Activated CD8-positive, alpha-beta T cell treated with anti-CD3 and anti-CD28 coated beads, Interleukin-2, amount 10 ng/mL, durations not matched to agents 7 days and 5 days (primary cell): ENCODE measurements around the gene CEP68. TPM values are rescaled to one million over a fixed set of nuclear protein-coding genes. Genes with fewer than 3 reads are reported as not detected.

ENCODE experiments used
- ATAC-seq: fragments of 150-1000 bp; cut with Tn5 transposase; one replicate; pipeline ENCODE4 v1.10.0; 2021; ENCODE audit warnings: moderate library complexity
- CTCF ChIA-PET: fragments of 350-600 bp; sonication (Branson Sonifier 250); formaldehyde crosslinking; loops from one replicate; lab custom pipeline; 2021; ENCODE audit warnings: antibody characterized with exemption; lab: Charles Lee
- POLR2A ChIA-PET: fragments of 350-600 bp; sonication (Branson Sonifier 250); formaldehyde crosslinking; loops from one replicate; lab custom pipeline; 2021; ENCODE audit warnings: antibody characterized with exemption; lab: Charles Lee
- DNase-seq: peaks from one replicate; pipeline ENCODE4 v3.0.0-alpha.2; 2020
- H3K27ac Mint-ChIP-seq: one replicate; pipeline ENCODE4 v1.8.0; 2021; ENCODE audit warnings: mild to moderate bottlenecking, mixed read lengths
- H3K27me3 Mint-ChIP-seq: one replicate; pipeline ENCODE4 v1.8.0; 2021; ENCODE audit warnings: low read depth, mixed read lengths
- H3K36me3 Mint-ChIP-seq: one replicate; pipeline ENCODE4 v1.8.0; 2021; ENCODE audit warnings: low read depth, mixed read lengths
- H3K4me1 Mint-ChIP-seq: one replicate; pipeline ENCODE4 v1.8.0; 2021; ENCODE audit warnings: low read depth, mixed read lengths
- H3K4me3 Mint-ChIP-seq: one replicate; pipeline ENCODE4 v1.8.0; 2021; ENCODE audit warnings: mild to moderate bottlenecking, mixed read lengths
- H3K9me3 Mint-ChIP-seq: one replicate; pipeline ENCODE4 v1.8.0; 2022; ENCODE audit warnings: mixed read lengths; ENCODE audit not compliant: insufficient read depth
- total RNA-seq, 2 experiments: library from RNA; stranded (reverse); gene quantifications; one replicate each; pipeline ENCODE4 v1.2.3, GENCODE V29; 2021

The CEP68 gene
- total RNA-seq, 2 experiments from 2014 or later: 8.1 to 9.7 TPM

DNA sequence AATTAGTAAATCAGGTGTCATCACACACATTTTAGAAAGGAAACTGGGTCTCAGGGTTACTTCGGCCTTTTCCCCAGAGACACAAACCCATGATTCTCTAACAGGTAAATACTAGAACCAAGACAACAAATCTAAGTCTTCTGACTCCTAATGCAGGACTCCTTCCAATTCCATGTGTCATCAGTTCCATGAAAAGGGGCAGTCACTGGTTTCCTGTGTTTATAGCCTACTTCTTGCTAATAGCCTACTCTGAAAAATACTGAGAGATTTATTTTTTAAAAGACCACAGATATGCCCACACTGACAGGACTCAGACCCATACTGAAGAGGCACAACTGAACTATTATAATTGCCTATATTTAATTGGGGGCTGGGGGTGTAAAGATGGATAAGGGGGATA is 40.7 kb downstream of the CEP68 start:
- DNase-seq: no peak
- Mint-ChIP-seq H3K27me3 (no peaks in the 10 kb centered on the region), H3K4me3 (no peak overlapping the region), H3K36me3 (peaks cover 55% of the 10 kb centered on the region), H3K4me1 (peaks cover 10% of the 10 kb centered on the region), H3K27ac (no peak overlapping the region), H3K9me3 (no peaks in the 10 kb centered on the region)
- CTCF ChIA-PET: no interaction called here
- POLR2A ChIA-PET: no interaction called here
- no peak for ATAC-seq

DNA sequence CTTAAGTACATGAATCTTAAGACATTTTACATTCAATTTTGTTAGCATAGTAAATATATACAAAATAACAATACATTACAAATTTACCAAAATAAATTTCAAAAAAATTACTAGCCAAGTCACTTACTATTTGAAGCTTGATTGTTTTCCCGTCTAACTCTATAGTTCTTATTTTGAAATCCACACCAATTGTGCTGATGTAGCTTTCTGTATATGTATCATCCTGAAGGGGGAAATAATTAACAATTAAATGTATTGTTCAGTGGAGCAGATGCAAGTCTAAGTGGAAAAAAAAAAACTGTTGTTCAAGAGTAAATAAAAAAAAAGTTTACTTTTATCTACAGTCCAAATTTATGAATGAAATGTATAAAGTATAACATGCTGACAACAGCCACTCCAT is 41.6 kb downstream of the CEP68 start:
- CTCF ChIA-PET: interaction anchor here (1.1 kb wide), 1 partner anchor 33 kb away, joined by 3 read pairs; no protein-coding TSS in a partner anchor

DNA sequence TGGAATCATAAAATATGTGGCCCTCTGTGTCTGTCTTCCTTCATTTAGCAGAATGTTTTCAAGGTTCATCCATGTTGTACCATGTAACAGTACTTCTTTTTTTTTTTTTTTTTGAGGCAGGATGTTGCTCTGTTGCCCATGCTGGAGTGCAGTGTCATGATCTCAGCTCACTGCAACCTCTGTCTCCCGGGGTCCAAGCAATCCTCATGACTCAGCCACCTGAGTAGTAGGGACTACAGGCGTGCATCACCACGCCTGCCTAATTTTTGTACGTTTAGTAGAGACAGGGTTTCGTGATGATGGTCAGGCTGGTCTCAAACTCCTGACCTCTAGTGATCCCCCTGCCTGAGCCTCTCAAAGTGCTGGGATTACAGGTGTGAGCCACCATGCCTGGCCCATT is 42.5 kb downstream of the CEP68 start:
- H3K27me3 Mint-ChIP-seq: no peaks in the 10 kb centered on the region
- peaks cover 10% of the 10 kb centered on the region for H3K4me1 Mint-ChIP-seq
- H3K27ac Mint-ChIP-seq: no peak overlapping the region
- CTCF ChIA-PET: interaction anchor here (1.1 kb wide), 1 partner anchor 34 kb away, joined by 3 read pairs; no protein-coding TSS in a partner anchor
- DNase-seq: no peak
- H3K36me3 Mint-ChIP-seq: peaks cover 53% of the 10 kb centered on the region
- POLR2A ChIA-PET: no interaction called here
- no peak for ATAC-seq
- no peak overlapping the region for H3K4me3 Mint-ChIP-seq
- H3K9me3 Mint-ChIP-seq: no peaks in the 10 kb centered on the region

More for the DNA sequence above, 41.6 kb downstream of the CEP68 start:
- H3K36me3 Mint-ChIP-seq: peaks cover 55% of the 10 kb centered on the region
- H3K4me1 Mint-ChIP-seq: peaks cover 10% of the 10 kb centered on the region
- H3K27ac Mint-ChIP-seq: no peak overlapping the region
- H3K4me3 Mint-ChIP-seq: no peak overlapping the region
- no peaks in the 10 kb centered on the region for H3K27me3 Mint-ChIP-seq
- POLR2A ChIA-PET: no interaction called here
- DNase-seq: no peak
- H3K9me3 Mint-ChIP-seq: no peaks in the 10 kb centered on the region
- ATAC-seq: no peak

DNA sequence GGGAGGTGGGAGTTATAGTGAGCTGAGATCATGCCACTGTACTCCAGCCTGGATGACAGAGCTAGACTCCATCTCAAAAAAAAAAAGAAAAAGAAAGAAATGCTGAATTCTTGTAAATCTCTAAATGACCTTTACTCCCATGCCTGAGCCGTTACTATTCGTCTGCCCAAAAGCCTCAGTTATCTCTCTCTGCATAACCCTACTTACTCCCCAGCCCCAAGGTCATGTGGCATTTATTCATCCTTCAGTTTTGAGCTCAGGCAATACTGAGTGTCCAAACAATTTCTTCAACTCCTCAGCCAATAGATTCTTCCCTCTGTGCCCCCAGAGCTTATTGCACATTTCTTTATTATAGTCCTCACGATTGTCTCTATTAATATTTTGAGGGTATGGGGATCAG is 44.9 kb downstream of the CEP68 start:
- no peak for ATAC-seq
- CTCF ChIA-PET: no interaction called here
- POLR2A ChIA-PET: interaction anchor here (1.3 kb wide), 1 partner anchor 12 kb away, joined by 3 read pairs; no protein-coding TSS in a partner anchor
- peaks cover 53% of the 10 kb centered on the region for H3K36me3 Mint-ChIP-seq
- H3K9me3 Mint-ChIP-seq: no peaks in the 10 kb centered on the region
- no peak for DNase-seq
- H3K27me3 Mint-ChIP-seq: no peaks in the 10 kb centered on the region
- H3K4me1 Mint-ChIP-seq: peaks cover 7% of the 10 kb centered on the region
- no peak overlapping the region for H3K4me3 Mint-ChIP-seq
- H3K27ac Mint-ChIP-seq: no peak overlapping the region

DNA sequence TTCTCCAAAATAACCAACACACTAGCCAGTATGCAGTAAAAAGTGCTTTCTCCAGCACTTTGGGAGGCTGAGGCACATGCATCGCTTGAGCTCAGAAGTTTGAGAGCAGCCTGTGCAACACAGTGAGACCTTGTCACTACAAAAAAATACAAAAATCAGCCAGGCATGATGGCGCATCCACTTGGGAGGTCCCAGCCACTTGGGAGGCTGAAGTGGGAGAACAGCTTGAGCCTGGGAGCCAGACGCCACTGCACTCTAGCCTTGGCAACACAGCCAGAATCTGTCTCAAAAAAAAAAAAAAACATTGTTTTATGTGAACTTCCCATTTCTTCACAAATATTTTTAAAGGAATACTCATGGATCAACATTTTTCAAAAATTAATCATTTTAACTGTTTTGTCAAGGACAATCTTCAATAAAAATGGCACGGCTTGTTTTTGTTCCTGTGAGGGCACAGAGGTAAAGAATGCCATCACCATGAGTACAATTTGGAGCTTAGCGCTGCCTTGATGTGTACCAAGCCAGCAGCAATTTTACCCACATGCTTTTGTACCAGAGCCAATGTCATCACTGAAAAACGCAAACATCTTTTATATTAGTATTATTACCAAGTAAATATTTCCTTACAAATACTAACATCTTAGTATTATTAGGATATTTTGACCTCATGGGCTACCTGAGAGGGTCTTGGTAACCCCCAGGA is 46.9 kb downstream of the CEP68 start:
- Mint-ChIP-seq H3K27me3 (no peaks in the 10 kb centered on the region), H3K4me1 (peaks cover 4% of the 10 kb centered on the region), H3K27ac (no peak overlapping the region), H3K4me3 (no peak overlapping the region), H3K9me3 (no peaks in the 10 kb centered on the region), H3K36me3 (peaks cover 45% of the 10 kb centered on the region)
- no peak for ATAC-seq
- ChIA-PET POLR2A (interaction anchor here (0.5 kb wide), 1 partner anchor 602 kb away, joined by 3 read pairs; no protein-coding TSS in a partner anchor), CTCF (no interaction called here)
- no peak for DNase-seq

DNA sequence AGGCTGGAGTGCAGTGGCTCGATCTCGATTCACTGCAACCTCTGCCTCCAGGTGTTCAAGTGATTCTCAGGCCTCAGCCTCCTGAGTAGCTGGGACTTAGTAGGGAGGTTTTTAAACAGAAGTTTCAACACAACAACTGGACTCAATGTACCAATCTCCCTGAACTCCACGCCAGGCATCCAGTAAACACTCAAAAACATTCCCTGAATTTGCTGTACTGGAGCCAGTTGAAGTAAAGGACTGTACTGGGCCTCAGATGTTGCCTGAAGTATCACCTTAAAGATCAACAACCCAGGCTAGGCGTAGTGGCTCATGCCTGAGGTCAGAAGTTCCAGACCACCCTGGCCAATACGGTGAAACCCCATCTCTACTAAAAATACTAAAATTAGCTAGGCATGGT is 51.3 kb downstream of the CEP68 start:
- POLR2A ChIA-PET: no interaction called here
- Mint-ChIP-seq H3K4me3 (no peak overlapping the region), H3K36me3 (peaks cover 37% of the 10 kb centered on the region), H3K27me3 (no peaks in the 10 kb centered on the region), H3K9me3 (no peaks in the 10 kb centered on the region), H3K4me1 (peaks cover 2% of the 10 kb centered on the region), H3K27ac (no peak overlapping the region)
- DNase-seq (no peak), ATAC-seq (no peak)
- CTCF ChIA-PET: no interaction called here

DNA sequence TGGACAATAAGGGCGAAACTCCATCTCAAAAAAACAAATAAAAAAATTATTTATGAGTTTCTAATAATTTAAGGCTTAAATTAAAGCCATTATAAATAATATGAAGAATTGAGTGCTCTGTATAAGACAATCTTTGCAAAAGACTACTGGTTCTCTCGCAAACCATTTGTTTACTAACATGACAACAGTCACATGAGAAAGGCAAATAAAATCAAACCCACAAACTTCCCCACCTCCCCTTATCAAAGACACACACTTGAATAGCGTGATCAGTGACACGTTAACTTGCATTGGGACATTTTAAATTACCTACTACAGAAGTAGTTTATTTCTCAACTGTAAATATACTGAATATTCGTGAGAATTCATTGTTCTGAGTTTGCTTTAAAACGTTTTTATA is 52.6 kb downstream of the CEP68 start:
- no peak overlapping the region for H3K27ac Mint-ChIP-seq
- ChIA-PET CTCF (no interaction called here), POLR2A (no interaction called here)
- no peaks in the 10 kb centered on the region for H3K27me3 Mint-ChIP-seq
- peaks cover 4% of the 10 kb centered on the region for H3K4me1 Mint-ChIP-seq
- H3K9me3 Mint-ChIP-seq: no peaks in the 10 kb centered on the region
- DNase-seq (no peak), ATAC-seq (no peak)
- H3K4me3 Mint-ChIP-seq: no peak overlapping the region
- peaks cover 33% of the 10 kb centered on the region for H3K36me3 Mint-ChIP-seq

DNA sequence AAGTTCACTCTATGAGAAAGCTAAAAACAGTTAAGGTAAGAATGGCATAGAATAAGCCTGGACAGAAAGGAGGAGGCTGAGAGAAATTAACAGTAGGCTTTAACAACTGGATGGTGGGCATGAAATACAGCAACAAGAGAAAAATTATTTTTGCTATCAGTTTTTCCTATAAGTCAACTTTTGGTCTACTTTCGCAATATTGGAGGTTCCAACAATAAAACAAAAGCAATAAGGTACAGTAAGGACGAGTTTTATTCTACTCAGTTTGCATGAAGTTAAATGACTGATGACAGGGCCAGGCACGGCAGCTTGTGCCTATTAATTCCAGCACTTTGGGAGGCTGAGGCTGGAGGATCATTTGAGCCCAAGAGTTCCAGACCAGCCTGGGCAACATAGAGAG is 56.4 kb downstream of the CEP68 start:
- Mint-ChIP-seq H3K9me3 (no peaks in the 10 kb centered on the region), H3K27ac (no peak overlapping the region), H3K36me3 (peaks cover 28% of the 10 kb centered on the region), H3K4me1 (peaks cover 17% of the 10 kb centered on the region), H3K27me3 (no peaks in the 10 kb centered on the region), H3K4me3 (no peak overlapping the region)
- CTCF ChIA-PET: no interaction called here
- POLR2A ChIA-PET: no interaction called here
- DNase-seq: no peak
- ATAC-seq: no peak

DNA sequence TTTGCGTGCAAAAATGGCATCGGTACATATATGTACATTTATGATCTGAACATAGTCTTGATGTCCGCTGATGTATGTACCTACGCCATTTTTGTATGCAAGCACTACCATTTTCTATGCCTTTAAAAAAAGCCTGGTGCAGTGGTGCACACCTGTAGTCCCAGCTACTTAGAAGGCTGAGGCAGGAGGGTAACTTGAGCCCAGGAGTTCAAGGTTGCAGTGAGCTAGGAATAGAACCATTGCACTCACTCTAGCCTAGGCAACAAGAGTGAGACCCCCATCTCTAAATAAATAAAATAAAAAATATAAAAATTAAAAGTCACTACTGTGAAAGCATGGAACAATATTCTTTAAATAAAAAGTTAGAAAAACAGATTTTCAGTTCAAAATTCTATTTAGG is 57.0 kb downstream of the CEP68 start:
- peaks cover 19% of the 10 kb centered on the region for H3K4me1 Mint-ChIP-seq
- no peaks in the 10 kb centered on the region for H3K9me3 Mint-ChIP-seq
- ATAC-seq (no peak), DNase-seq (no peak)
- no peaks in the 10 kb centered on the region for H3K27me3 Mint-ChIP-seq
- no peak overlapping the region for H3K4me3 Mint-ChIP-seq
- ChIA-PET CTCF (no interaction called here), POLR2A (interaction anchor here (0.6 kb wide), 1 partner anchor 146 kb away, joined by 4 read pairs; no protein-coding TSS in a partner anchor)
- H3K36me3 Mint-ChIP-seq: peaks cover 28% of the 10 kb centered on the region
- no peak overlapping the region for H3K27ac Mint-ChIP-seq

DNA sequence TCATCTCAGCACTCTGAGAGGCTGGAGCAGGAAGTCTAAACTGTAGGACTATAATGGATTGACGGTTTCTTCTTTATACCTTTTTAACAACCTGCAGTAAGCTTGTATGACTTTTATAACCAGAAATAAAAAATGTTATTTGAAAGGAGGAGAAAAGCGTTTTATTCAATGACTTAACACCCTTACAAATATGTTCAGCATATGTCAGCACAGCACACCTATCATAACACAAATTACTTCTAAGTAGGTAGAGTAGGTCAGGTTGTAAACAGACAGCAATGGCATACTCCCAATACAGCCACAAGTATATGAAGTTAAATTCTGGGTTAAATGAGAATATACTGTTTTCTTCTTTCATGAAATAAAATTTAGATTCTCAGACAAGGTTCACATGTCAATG is 57.6 kb downstream of the CEP68 start:
- H3K36me3 Mint-ChIP-seq: peaks cover 27% of the 10 kb centered on the region
- no peak for DNase-seq
- H3K9me3 Mint-ChIP-seq: no peaks in the 10 kb centered on the region
- CTCF ChIA-PET: no interaction called here
- H3K27ac Mint-ChIP-seq: no peak overlapping the region
- ATAC-seq: no peak
- peaks cover 19% of the 10 kb centered on the region for H3K4me1 Mint-ChIP-seq
- POLR2A ChIA-PET: interaction anchor here (0.6 to 0.7 kb wide), 2 partner anchors 146 to 1754 kb away, joined by 3 to 4 read pairs; no protein-coding TSS in a partner anchor
- no peak overlapping the region for H3K4me3 Mint-ChIP-seq
- no peaks in the 10 kb centered on the region for H3K27me3 Mint-ChIP-seq

DNA sequence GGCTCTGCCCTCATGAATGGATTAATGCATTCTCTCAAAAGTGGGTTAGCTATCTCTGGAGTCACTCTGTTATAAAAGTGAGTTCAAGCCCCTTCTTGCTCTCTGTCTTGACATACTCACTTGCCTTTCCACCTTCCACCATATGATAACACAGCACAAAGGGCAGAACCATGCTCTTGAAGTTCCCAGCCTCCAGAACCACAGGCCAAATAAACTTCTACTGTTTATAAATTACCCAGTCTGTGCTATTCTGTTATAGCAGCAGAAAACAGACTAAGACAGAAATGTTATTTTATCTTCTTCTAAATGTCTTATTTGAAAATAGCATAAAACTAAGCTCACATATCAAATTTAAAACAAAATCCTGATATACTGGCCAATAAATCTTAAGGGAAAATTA is 58.7 kb downstream of the CEP68 start:
- peaks cover 20% of the 10 kb centered on the region for H3K4me1 Mint-ChIP-seq
- peaks cover 24% of the 10 kb centered on the region for H3K36me3 Mint-ChIP-seq
- no peaks in the 10 kb centered on the region for H3K9me3 Mint-ChIP-seq
- H3K27ac Mint-ChIP-seq: no peak overlapping the region
- ATAC-seq: no peak
- ChIA-PET POLR2A (no interaction called here), CTCF (interaction anchor here (0.9 to 1.9 kb wide), 2 partner anchors 15 to 50 kb away, joined by 3 to 6 read pairs; partner anchors contain the start of gene RAB1A)
- DNase-seq: no peak
- H3K4me3 Mint-ChIP-seq: no peak overlapping the region
- no peaks in the 10 kb centered on the region for H3K27me3 Mint-ChIP-seq

DNA sequence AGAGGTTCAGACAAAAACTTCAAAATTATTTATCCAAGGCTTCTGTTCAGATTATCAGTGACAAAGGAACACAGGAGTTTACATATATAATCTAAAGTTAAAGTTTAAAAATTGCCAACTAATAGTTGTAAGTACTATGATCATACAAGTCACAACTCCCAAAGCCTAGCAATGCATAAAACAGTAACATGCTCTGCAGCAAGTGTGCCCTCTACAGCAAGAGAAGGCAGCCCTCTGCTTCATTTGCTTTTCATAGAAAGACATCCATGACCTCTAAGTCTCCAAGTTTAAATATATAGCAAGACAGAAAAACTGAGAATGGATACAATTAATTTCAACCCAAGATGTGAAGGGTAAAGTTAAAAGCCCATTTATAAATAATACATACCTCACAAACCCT is 60.4 kb downstream of the CEP68 start:
- ATAC-seq (no peak), DNase-seq (no peak)
- Mint-ChIP-seq H3K27me3 (no peaks in the 10 kb centered on the region), H3K27ac (no peak overlapping the region), H3K36me3 (peaks cover 23% of the 10 kb centered on the region), H3K9me3 (no peaks in the 10 kb centered on the region), H3K4me1 (peaks cover 32% of the 10 kb centered on the region), H3K4me3 (no peak overlapping the region)
- ChIA-PET POLR2A (interaction anchor here (1.7 kb wide), 1 partner anchor 13 kb away, joined by 5 read pairs; the partner anchor contains the start of gene RAB1A), CTCF (interaction anchor here (1.9 to 3.9 kb wide), 2 partner anchors 13 kb away, joined by 6 to 14 read pairs; partner anchors contain the start of gene RAB1A)
